Ishikawa (cell line): ENCODE measurements around the gene MUC5AC.

ENCODE experiments used
- CEBPB ChIP-seq: IDR thresholded peaks from 2 replicates; pipeline ENCODE4 v1.6.1; 2012
- CREB1 ChIP-seq: IDR thresholded peaks from 2 replicates; pipeline ENCODE4 v1.6.1; 2012; ENCODE audit warnings: low read depth
- EGR1 ChIP-seq: IDR thresholded peaks from 2 replicates; pipeline ENCODE4 v1.6.1; 2012
- EP300 ChIP-seq: IDR thresholded peaks from 2 replicates; pipeline ENCODE4 v1.6.1; 2012; ENCODE audit warnings: borderline replicate concordance
- FOXM1 ChIP-seq: IDR thresholded peaks from 2 replicates; pipeline ENCODE4 v1.6.1; 2012; ENCODE audit warnings: low read depth, borderline replicate concordance
- MAX ChIP-seq: IDR thresholded peaks from 2 replicates; pipeline ENCODE4 v1.6.1; 2012
- NFIC ChIP-seq: IDR thresholded peaks from 2 replicates; pipeline ENCODE4 v1.6.1; 2012
- RAD21 ChIP-seq: IDR thresholded peaks from 2 replicates; pipeline ENCODE4 v1.6.1; 2012; ENCODE audit warnings: low read depth
- REST ChIP-seq: IDR thresholded peaks from 2 replicates; pipeline ENCODE4 v1.6.1; 2012; ENCODE audit warnings: low read depth, mild to moderate bottlenecking
- TAF1 ChIP-seq: IDR thresholded peaks from 2 replicates; pipeline ENCODE4 v1.6.1; 2012; ENCODE audit warnings: low read depth, mild to moderate bottlenecking
- TCF12 ChIP-seq: IDR thresholded peaks from 2 replicates; pipeline ENCODE4 v1.6.1; 2012; ENCODE audit warnings: low read depth
- TEAD4 ChIP-seq: IDR thresholded peaks from 2 replicates; pipeline ENCODE4 v1.6.1; 2012
- YY1 ChIP-seq: IDR thresholded peaks from 2 replicates; pipeline ENCODE4 v1.6.1; 2012; ENCODE audit warnings: low read depth
- ZBTB7A ChIP-seq: IDR thresholded peaks from 2 replicates; pipeline ENCODE4 v1.6.1; 2012; ENCODE audit warnings: low read depth
- TF ChIP-seq, protein P1 (sequence below): IDR thresholded peaks from 2 replicates; pipeline ENCODE4 v1.6.1; 2012

Gene MUC5AC

GRCh38 chr11:1209371-1210057 is 51.8 kb downstream of the MUC5AC start:
- TF ChIP-seq RAD21 (no peak), EGR1 (no peak), CREB1 (no peak), FOXM1 (no peak), ZBTB7A (no peak), CEBPB (no peak), MAX (no peak), TEAD4 (no peak), NFIC (no peak), EP300 (no peak), YY1 (no peak), TCF12 (no peak), TAF1 (no peak), REST (no peak)
- TF ChIP-seq, protein P1, sequence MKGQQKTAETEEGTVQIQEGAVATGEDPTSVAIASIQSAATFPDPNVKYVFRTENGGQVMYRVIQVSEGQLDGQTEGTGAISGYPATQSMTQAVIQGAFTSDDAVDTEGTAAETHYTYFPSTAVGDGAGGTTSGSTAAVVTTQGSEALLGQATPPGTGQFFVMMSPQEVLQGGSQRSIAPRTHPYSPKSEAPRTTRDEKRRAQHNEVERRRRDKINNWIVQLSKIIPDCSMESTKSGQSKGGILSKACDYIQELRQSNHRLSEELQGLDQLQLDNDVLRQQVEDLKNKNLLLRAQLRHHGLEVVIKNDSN, result no peak

DNA sequence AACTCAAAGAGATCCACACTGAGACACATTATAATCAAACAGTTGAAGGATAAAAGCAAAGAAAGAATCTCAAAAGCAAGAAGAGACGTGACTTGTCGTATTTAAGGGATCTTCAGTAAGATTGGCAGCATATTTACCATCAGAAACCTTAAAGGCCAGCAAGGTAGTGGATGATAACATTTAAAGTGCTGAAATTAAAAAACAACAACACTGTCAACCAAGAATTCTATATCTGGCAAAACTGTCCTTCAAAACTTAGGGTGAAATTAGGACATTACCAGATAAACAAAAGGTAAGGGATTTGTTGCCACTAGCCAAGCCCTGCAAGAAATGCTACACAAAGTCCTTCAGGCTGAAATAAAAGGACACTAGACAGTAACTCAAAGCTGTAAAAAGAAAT is 54.1 kb downstream of the MUC5AC start:
- TF ChIP-seq YY1 (no peak), NFIC (no peak), EP300 (no peak), TEAD4 (no peak), RAD21 (no peak), MAX (no peak), FOXM1 (no peak), ZBTB7A (no peak), TCF12 (no peak), CEBPB (no peak), EGR1 (no peak), TAF1 (no peak), CREB1 (no peak), REST (no peak)
- TF ChIP-seq, protein P1, result no peak

DNA sequence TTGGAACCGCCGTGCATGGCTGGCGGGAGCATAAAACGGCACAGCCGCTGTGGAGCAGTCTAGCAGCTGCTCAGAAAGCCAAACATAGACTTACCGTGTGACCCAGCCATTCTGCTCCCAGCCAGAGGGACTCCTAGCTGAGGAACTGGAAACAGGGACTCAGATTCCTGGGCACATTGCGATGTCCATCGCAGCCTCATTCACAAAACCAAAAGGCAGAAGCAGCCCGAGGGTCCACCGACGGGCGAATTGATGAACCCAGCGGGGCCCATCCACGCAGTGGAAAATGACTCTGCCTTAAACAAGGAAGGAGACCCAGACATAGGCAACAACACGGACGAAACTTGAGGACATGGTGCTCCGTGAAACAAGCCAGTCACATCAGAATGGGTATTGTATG is 59.4 kb downstream of the MUC5AC start:
- TF ChIP-seq CEBPB, result no peak
- no peak for TF ChIP-seq TCF12
- TF ChIP-seq YY1, result no peak

- no peak for TF ChIP-seq EP300
- TF ChIP-seq CREB1, result no peak
- TF ChIP-seq TAF1, result no peak
- no peak for TF ChIP-seq FOXM1
- no peak for TF ChIP-seq EGR1
- no peak for TF ChIP-seq RAD21
- TF ChIP-seq ZBTB7A, result no peak
- TF ChIP-seq CEBPB, result no peak
- TF ChIP-seq TEAD4, result no peak
- TF ChIP-seq MAX, result no peak
- no peak for TF ChIP-seq NFIC
- no peak for TF ChIP-seq REST
- no peak for TF ChIP-seq YY1
- no peak for TF ChIP-seq TCF12
- TF ChIP-seq, protein P1, result no peak
These were observed 60.6 kb downstream of the MUC5AC start for GRCh38 chr11:1218256-1218787.
